Measurements from ENCODE around the gene HIVEP3.

The HIVEP3 gene

DNA sequence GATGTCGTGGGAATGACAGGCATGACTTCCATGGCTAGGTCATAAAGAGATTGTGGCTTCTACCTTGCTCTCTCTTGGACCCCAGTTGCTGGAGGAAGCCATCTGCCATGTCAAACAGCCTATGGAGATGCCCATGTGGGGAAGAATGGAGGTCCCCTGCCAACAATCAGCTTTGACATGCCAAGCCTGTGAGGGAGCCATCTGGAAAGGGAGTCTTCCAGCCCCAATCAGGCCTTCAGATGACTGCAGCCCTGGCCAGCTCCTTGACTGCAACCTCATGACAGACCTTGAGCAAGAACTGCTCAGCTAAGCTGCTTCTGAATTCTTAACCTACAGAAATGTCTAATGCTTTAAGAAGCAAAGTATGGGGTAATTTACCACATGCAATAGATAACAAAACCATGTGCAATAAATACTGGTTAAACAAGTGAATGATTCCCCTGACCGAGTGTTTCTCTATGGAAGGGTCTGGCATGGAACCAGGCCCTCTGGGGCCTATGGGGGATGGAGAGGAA is 187.1 kb downstream of the HIVEP3 start:
- H3K4me3 ChIP-seq (replicated peaks; ENCODE audit: insufficient read depth, low read length), result no peak overlapping the region
- H3K27me3 ChIP-seq (ENCODE audit: insufficient read depth, poor library complexity, severe bottlenecking), result no peaks in the 10 kb centered on the region
- H3K27ac ChIP-seq (replicated peaks), result no peak overlapping the region
- TF ChIP-seq SPI1 (IDR thresholded peaks at IDR 0.05; ENCODE audit: borderline replicate concordance, low read depth), result no peak
- TF ChIP-seq, protein P1, sequence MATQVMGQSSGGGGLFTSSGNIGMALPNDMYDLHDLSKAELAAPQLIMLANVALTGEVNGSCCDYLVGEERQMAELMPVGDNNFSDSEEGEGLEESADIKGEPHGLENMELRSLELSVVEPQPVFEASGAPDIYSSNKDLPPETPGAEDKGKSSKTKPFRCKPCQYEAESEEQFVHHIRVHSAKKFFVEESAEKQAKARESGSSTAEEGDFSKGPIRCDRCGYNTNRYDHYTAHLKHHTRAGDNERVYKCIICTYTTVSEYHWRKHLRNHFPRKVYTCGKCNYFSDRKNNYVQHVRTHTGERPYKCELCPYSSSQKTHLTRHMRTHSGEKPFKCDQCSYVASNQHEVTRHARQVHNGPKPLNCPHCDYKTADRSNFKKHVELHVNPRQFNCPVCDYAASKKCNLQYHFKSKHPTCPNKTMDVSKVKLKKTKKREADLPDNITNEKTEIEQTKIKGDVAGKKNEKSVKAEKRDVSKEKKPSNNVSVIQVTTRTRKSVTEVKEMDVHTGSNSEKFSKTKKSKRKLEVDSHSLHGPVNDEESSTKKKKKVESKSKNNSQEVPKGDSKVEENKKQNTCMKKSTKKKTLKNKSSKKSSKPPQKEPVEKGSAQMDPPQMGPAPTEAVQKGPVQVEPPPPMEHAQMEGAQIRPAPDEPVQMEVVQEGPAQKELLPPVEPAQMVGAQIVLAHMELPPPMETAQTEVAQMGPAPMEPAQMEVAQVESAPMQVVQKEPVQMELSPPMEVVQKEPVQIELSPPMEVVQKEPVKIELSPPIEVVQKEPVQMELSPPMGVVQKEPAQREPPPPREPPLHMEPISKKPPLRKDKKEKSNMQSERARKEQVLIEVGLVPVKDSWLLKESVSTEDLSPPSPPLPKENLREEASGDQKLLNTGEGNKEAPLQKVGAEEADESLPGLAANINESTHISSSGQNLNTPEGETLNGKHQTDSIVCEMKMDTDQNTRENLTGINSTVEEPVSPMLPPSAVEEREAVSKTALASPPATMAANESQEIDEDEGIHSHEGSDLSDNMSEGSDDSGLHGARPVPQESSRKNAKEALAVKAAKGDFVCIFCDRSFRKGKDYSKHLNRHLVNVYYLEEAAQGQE (IDR thresholded peaks at IDR 0.05; ENCODE audit: insufficient replicate concordance, low read depth), result no peak
- no peak for TF ChIP-seq GABPA (IDR thresholded peaks at IDR 0.05; ENCODE audit: low read depth)
- TF ChIP-seq, protein P2, sequence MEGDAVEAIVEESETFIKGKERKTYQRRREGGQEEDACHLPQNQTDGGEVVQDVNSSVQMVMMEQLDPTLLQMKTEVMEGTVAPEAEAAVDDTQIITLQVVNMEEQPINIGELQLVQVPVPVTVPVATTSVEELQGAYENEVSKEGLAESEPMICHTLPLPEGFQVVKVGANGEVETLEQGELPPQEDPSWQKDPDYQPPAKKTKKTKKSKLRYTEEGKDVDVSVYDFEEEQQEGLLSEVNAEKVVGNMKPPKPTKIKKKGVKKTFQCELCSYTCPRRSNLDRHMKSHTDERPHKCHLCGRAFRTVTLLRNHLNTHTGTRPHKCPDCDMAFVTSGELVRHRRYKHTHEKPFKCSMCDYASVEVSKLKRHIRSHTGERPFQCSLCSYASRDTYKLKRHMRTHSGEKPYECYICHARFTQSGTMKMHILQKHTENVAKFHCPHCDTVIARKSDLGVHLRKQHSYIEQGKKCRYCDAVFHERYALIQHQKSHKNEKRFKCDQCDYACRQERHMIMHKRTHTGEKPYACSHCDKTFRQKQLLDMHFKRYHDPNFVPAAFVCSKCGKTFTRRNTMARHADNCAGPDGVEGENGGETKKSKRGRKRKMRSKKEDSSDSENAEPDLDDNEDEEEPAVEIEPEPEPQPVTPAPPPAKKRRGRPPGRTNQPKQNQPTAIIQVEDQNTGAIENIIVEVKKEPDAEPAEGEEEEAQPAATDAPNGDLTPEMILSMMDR (IDR thresholded peaks at IDR 0.05; ENCODE audit: insufficient read depth, low read length), result no peak
- TF ChIP-seq POLR2AphosphoS5 (IDR thresholded peaks at IDR 0.05; ENCODE audit: low read depth), result no peak
- DNase-seq (ENCODE audit: low read depth in 1 of 2, low spot score in 1 of 2), result peak in 1 of 2 experiments; percentile 31

DNA sequence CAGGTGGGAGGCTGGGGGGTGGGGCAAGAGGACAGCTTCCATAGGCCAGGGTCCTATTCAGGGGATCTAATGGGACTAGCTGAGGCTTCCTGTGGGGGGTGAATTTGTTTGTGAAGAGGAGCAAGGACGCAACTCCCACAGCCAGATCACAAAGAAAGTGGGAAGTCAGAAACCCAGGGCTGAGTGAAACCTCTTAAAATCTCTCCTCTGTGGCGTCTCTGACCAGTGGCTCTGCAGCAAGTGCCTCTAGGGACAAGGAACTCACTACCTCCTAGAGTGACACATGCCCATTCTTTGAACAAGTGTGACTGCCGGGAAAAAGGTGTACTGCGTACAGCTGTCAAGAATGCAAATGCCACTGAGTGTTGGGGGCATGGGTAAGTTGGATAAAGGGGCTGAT is 187.9 kb downstream of the HIVEP3 start:
- DNase-seq (ENCODE audit: low read depth in 1 of 2, low spot score in 1 of 2), result no peak
- no peaks in the 10 kb centered on the region for H3K27me3 ChIP-seq (ENCODE audit: insufficient read depth, poor library complexity, severe bottlenecking)
- H3K4me3 ChIP-seq (replicated peaks; ENCODE audit: insufficient read depth, low read length), result no peak overlapping the region
- no peak overlapping the region for H3K27ac ChIP-seq (replicated peaks)
- TF ChIP-seq SPI1 (IDR thresholded peaks at IDR 0.05; ENCODE audit: borderline replicate concordance, low read depth), result no peak
- TF ChIP-seq, protein P1 (IDR thresholded peaks at IDR 0.05; ENCODE audit: insufficient replicate concordance, low read depth), result no peak
- TF ChIP-seq, protein P2 (IDR thresholded peaks at IDR 0.05; ENCODE audit: insufficient read depth, low read length), result no peak
- no peak for TF ChIP-seq POLR2AphosphoS5 (IDR thresholded peaks at IDR 0.05; ENCODE audit: low read depth)
- TF ChIP-seq GABPA (IDR thresholded peaks at IDR 0.05; ENCODE audit: low read depth), result no peak

DNA sequence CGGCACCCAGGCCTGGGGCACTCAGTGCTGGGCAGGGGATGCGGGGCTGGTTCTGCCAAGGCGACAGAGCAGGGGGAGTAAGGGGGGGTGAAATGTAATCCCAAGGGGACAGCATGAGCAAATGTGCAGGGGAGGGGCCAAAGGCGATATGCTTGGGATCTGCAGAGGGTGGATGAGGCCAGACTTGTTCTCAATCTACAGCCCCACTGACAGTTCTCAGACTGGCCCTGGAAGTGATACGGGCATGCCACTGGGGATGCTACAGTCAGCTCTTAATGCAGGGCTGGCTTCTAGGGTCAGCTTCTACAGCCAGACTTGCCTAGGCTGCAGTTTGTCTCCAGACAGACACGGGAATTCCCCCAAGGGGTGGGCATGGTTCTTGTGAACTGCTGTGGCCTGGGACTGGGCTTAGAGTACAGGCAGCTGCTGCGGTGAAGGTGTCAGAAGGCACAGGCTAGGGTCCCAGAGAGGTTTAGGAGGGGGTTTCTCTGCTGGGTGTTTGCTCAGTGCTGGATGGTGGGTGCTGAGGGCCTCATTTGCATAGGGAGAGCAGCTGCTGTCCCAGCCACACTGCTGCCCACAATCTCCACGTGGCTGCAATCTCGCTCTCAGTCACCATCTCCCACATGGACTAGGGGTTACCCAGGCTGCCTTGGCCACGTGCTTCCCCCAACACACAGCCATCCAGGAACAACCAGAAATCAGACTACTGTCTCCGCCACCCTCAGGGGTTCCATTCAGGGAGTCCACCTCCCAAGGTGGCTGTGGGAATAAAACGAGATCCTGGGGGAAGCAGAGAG is 190.1 kb downstream of the HIVEP3 start:
- H3K27ac ChIP-seq (replicated peaks), result peak overlapping the region; percentile 83
- H3K27me3 ChIP-seq (ENCODE audit: insufficient read depth, poor library complexity, severe bottlenecking), result no peaks in the 10 kb centered on the region
- TF ChIP-seq, protein P1 (IDR thresholded peaks at IDR 0.05; ENCODE audit: insufficient replicate concordance, low read depth), result no peak
- no peak for TF ChIP-seq GABPA (IDR thresholded peaks at IDR 0.05; ENCODE audit: low read depth)
- TF ChIP-seq, protein P2 (IDR thresholded peaks at IDR 0.05; ENCODE audit: insufficient read depth, low read length), result no peak
- 0 out of 2 replicates have a peak, but pooled peaks have one; percentile 36 for TF ChIP-seq POLR2AphosphoS5 (IDR thresholded peaks at IDR 0.05; ENCODE audit: low read depth)
- no peak for TF ChIP-seq SPI1 (IDR thresholded peaks at IDR 0.05; ENCODE audit: borderline replicate concordance, low read depth)
- DNase-seq (ENCODE audit: low read depth in 1 of 2, low spot score in 1 of 2), result peak in 1 of 2 experiments; percentile 59
- H3K4me3 ChIP-seq (replicated peaks; ENCODE audit: insufficient read depth, low read length), result no peak overlapping the region
